Limb (tissue), 2 donors: ENCODE measurements around the gene PGM3.
"Not testable (repeated sequence)": the region's sequence is repeated elsewhere in the genome, so short reads cannot be mapped to it uniquely, and the experiment has no call there.

ENCODE experiments used
- DNase-seq, 2 donors: peaks; one replicate each; pipeline ENCODE4 v3.0.0-alpha.2; 2016; ENCODE audit errors: extremely low spot score in 2 of 2

The PGM3 gene

DNA sequence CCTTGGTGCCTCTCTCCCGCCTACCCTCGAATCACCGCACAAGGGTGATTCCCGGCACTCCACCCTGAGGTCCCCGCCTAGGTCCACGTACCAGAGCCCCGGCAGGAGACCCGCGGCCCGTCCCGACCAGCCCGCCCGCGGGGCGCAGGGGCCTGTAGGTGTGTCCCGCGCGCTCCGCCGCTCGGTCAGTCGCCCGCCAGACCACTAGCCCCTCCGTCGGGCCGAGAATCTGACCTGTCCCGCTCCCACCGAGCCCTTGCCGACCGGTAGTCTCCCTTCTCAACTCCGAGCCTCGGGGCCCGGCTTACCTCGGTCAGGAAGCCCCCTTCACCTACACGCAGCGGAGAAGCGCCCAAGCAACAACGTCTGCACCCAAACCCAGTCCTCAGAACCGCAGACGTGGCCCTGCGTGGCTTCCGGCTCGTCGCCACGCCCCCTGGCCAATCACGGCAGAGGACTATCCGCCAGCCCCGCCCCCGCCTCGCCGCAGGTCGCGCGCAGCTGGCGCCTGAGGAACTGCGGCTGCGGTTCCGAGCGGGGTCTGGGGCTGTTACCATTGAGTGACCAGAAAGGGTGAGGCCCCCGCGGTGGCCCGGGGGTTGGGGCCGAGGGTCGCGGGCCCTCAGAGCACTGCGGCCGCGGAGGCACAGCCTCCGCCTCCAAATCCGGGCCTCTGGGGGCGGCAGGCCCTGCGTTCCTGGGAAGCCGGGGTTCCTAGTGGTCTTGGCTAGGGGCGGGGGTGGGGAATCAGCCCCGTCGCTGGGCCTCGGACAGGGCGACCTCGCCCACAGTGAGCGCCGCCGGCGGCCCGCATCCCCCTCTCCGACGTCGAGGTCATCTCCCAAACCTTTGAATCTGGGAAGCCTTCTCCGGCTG is at the start of gene PGM3, which contains the start of gene RWDD2A:
TSS of gene PGM3 (minus strand) at position 395 of the 876 bp plus-strand sequence. CDS start 2,253 bp downstream, outside the sequence.
TSS of gene RWDD2A (plus strand) at position 487 of the 876 bp plus-strand sequence. CDS start 1,095 bp downstream, outside the sequence.
- DNase-seq: peak; percentile 87 to 93

DNA sequence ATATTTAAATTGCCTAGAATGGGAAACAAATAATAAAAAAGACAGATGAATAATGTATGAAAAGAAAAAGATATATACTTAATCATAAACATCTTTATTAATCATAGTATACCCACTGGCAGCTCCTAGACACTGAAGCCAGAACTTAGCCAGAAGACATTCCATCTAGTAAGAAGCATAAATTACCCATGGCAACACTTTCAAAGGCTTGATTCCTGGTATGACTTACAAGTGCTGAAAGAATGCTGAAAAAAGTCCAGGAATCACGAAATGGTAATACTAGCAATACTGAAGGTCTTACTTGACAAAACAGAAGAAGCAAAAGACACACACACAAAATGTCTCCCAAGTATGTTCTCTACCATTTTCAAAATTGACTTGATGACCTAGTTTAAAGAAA is 38.1 kb upstream of the PGM3 start:
- no peak for DNase-seq

DNA sequence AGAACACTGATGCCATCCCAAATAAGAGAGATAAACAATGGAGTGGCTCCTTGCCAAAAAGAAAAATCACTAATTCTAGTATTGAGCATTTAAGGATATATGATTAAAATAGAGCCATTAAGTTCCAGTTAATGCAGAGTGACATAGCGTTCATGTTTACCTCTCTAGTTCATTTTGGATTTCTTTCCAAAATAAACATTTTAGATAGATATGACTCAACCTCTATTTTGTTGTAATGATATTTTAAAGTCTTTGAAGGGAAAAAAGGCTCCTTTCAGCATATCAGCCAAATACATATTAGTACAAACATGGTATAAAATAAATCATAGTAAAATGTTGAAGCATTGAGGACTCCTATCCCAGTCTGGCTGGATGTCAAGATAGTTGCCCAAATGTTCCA is 33.5 kb upstream of the PGM3 start:
- no peak for DNase-seq

DNA sequence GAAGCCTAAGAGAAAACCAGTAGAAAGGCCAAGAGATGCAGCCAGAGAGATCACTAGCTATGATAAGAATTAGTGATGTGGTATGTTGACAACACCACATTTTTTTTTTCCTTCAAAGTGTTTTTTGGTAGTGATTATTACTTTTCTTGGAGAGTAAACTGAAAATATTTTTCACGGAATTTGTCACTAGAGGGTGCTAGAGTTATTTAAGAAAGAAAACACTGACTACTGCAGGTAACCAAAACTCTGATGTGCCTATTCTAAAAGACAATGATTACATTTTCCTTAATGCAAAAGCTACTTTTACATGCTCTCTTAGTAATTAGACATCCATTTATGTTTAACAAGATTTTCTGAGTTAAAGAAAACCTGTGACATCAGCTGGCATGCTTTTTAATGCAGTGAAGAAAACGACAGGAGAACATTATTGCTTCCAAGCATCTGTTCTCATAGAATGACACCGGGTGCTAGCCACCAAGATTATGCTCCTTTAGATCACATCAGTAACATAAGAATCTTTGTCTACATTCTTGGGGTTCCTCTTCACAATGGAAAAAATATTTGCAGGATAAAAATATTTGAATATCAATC is 28.9 kb upstream of the PGM3 start:
- DNase-seq: peak in 1 of 2 donors; percentile 60

GRCh38 chr6:83221276-83221675 is 28.2 kb upstream of the PGM3 start:
- no peak for DNase-seq

GRCh38 chr6:83220121-83220520 is 27.1 kb upstream of the PGM3 start:
- DNase-seq: no peak

- no peak for DNase-seq
These were observed 25.6 kb upstream of the PGM3 start for GRCh38 chr6:83218646-83219045.

- DNase-seq: no peak
These were observed 23.7 kb upstream of the PGM3 start for GRCh38 chr6:83216806-83217205.

DNA sequence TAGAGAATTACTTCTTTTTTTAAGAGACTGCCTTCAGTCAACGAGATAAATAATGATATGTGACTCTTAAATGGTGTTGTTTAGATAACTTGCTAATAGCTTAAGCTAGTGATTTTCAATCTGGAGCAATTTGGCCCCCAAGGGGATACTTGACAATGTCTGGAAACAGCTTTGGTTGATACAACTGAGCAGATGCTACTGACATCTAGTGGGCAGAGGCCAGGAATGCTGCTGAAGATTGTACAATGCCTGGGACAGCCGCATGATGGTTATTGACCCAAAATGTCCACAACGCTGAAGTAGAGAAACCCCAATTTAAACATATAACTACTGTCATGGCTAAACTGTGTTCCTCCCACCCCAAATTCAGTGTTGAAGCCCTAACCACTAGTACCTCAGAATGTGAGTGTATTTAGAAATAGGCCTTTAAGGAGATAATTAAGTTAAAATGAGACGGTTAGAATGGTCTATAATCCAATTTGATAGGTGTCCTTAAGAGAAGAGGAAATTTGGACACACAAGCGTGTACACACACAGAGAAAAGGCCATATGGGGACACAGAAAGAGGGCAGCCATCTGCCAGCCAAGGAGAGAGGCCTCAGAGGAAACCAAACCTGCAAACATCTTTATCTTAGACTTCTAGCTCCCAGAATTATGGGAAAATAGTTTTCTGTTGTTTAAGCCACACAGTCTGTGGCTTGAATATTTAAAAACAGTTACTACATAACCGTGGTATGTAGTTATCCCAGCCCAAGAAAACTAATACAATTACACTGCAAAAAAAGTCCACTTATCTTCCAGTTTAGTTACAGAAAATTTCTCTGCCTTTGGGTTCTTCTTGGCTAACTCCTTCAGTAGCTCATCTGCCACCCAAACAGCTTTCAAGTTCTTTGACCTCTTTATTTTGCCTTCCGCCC is 22.3 kb upstream of the PGM3 start:
- DNase-seq: peak; percentile 65 to 82

- no peak for DNase-seq
These were observed 9.0 kb upstream of the PGM3 start for GRCh38 chr6:83202031-83202430.

DNA sequence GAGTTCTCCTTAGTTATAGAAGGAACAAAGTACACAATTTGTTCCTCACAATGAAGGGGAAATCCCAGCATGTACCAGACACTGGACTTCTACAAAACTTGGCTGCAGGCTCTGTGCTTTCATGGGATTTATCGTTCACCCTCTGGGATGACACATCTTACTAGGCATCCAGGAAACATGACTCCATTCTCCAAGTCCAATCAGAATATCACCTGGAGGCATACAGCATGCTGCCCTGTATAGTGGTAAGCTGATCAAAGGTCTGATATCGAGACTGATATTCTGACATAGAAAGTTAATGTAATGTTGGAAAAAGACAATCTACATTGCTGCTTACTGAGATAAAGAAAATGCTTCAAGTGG is 6.8 kb upstream of the PGM3 start:
- no peak for DNase-seq

DNA sequence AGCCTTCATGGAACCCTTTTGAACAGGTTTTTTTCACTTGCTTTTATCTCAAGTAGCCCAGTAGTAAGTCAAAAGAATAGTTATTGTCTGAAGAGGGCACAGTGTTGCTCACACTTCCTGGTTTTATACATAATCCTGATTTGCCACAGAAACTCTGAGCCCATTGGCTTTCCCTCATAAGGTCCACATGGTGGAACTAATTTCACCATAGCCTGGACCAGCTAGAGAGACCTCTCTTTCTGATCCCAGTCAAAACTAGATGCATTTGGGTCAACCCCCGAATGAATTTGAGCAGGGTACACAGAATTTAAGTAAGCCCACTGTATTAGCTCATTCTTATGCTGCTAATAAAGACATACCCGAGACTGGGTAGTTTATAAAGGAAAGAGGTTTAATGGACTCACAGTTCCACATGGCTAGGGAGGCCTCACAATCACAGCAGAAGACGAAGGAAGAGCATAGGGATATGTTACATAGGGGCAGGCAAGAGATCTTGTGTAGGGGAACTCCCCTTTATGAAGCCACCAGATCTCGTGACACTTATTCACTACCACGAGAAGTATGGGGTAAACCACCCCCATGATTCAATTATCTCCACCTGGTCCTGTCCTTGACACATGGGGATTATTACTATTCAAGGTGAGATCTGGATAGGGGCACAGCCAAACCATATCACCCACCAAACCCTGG is 6.3 kb upstream of the PGM3 start:
- DNase-seq: no peak

DNA sequence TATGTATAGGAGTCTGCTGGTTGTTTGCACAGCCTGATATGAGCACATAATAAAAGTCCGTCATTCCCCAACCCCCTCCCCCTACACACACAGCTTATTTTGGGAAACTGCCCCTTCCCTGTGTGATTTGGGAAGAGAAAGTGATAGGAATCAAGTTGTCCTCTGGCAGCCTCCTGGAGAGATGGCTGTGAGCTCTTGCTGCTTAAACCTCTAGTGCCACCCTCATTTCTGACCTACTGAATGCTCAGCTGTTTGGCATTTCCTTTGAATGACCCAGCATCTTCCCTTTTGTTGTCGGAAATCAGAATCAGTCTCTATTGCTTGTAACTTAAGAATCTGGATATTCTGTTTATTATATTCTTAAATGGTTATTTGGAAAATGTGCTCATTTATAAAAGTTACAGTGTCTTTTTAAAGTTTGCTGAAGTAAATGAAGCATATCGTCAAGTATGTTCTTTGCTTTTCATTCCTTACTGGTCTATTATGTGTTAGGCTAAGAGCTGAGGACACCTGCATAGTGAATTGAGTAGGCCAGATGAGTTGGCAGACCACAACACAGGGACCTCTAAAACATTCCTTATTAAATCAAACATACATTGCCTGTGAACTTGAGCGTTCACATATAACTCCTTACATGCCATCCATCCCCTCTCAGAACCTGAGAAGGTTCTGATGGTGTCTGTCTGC is 5.6 kb upstream of the PGM3 start:
- no peak for DNase-seq

GRCh38 chr6:83193747-83194566 is 892 bp upstream of the PGM3 start:
- peak in 1 of 2 donors; percentile 70 for DNase-seq

DNA sequence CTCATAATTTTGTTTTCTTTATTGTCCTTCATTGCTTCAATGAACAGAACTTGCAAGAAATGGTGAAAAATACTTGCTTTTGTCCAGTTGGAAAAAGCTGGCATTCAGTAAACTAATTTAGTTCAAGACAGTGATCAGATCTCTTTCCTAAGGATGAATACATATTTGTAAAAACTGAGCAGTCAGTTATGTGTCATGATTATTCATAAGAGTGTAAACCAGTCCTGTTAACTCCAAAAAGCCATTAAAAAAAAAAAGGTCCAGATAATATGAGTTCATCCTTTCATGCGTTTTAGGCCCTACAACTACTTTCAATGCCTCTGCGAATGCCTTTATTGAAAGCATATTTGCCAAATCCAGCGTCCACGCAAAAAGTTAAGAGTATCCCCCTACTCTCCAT is 609 bp downstream of the PGM3 start:
- no peak for DNase-seq

GRCh38 chr6:83191974-83192373 is 1.1 kb downstream of the PGM3 start:
- not testable (repeated sequence) for DNase-seq

DNA sequence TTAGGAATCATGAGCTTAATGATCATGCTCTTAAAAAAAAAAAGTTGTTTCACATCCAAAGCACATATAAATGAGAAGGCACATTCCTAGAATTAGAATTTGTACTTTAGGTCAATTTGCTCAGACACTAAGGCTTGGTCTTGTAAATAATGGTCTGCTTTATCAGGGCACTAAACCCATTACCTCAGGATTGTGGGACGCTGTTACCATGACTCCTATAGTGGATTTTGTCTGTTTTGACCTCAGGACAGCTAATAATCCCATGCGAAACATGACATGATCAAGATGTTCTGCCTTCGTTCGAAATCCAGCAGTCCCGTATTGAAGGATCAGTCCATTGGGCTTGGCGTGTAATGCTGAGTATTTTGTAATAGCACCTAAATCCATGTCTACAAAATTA is 2.4 kb downstream of the PGM3 start:
- no peak for DNase-seq

GRCh38 chr6:83188501-83188900 is 4.6 kb downstream of the PGM3 start:
- no peak for DNase-seq

- DNase-seq: no peak
These were observed 8.0 kb downstream of the PGM3 start for GRCh38 chr6:83185096-83185495.
